ENCODE results near the gene BBS9. TPM values are rescaled to one million over a fixed set of nuclear protein-coding genes. Genes with fewer than 3 reads are reported as not detected.

BBS9 gene
- total and polyA plus RNA-seq, 4 donors = 2.3 to 9.5 (median 4.5) TPM

DNA sequence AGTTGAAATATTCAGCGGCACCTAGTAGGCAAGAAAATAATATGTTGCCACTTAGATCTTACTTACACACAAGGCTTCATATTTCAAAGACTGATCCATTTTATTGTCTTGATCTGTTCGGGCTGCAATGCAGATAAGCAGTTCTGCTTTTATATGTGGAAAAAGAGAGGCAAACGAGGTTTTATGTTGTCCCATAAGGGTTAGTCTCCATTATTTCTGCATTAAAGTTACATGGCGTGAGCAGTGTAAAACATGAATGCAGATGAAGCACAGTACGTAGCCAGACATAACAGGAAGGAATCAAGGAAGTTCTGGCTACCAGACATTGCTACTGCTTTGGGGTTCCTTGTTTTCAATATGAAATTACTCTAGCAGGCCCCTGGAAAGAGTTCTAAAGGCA is 224.8 kb downstream of the BBS9 start:
- no peaks in the 10 kb centered on the region for H3K36me3 ChIP-seq (ENCODE audit: control insufficient read depth in 4 of 4, insufficient read depth in 3 of 4, low read depth in 1 of 4, low read length in 3 of 4)
- no peaks in the 10 kb centered on the region for H3K9me3 ChIP-seq (ENCODE audit: control insufficient read depth in 4 of 4, low read length in 3 of 4)
- no peaks in the 10 kb centered on the region for H3K27me3 ChIP-seq (ENCODE audit: control insufficient read depth in 4 of 4, insufficient read depth in 4 of 4, low read length in 3 of 4)
- H3K27ac ChIP-seq (ENCODE audit: low read depth in 1 of 2, low read length in 2 of 2) = no peak overlapping the region
- no peaks in the 10 kb centered on the region for H3K4me1 ChIP-seq (ENCODE audit: control insufficient read depth in 4 of 4, insufficient read depth in 4 of 4, low read length in 3 of 4)
- 91% methylated on average over 5 of the region's 5 CpGs for WGBS
- no peak for DNase-seq (ENCODE audit: low spot score)
- no peak overlapping the region for H3K4me3 ChIP-seq (ENCODE audit: low read depth in 1 of 3, low read length in 3 of 3)
- TF ChIP-seq TAF1 (conservative IDR thresholded peaks at IDR 0.05) = no peak
- TF ChIP-seq, protein P1, sequence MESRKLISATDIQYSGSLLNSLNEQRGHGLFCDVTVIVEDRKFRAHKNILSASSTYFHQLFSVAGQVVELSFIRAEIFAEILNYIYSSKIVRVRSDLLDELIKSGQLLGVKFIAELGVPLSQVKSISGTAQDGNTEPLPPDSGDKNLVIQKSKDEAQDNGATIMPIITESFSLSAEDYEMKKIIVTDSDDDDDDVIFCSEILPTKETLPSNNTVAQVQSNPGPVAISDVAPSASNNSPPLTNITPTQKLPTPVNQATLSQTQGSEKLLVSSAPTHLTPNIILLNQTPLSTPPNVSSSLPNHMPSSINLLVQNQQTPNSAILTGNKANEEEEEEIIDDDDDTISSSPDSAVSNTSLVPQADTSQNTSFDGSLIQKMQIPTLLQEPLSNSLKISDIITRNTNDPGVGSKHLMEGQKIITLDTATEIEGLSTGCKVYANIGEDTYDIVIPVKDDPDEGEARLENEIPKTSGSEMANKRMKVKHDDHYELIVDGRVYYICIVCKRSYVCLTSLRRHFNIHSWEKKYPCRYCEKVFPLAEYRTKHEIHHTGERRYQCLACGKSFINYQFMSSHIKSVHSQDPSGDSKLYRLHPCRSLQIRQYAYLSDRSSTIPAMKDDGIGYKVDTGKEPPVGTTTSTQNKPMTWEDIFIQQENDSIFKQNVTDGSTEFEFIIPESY (IDR thresholded peaks at IDR 0.05) = no peak
- no peak for TF ChIP-seq HNF4G (IDR thresholded peaks at IDR 0.05)
- TF ChIP-seq NR2F2 (IDR thresholded peaks at IDR 0.05) = no peak
- TF ChIP-seq GABPA (IDR thresholded peaks at IDR 0.05 in 1 of 2, conservative IDR thresholded peaks at IDR 0.05 in 1 of 2) = no peak
- TF ChIP-seq RXRA (IDR thresholded peaks at IDR 0.05) = no peak
- TF ChIP-seq YY1 (IDR thresholded peaks at IDR 0.05) = no peak
- H3K9ac ChIP-seq (ENCODE audit: low read depth in 1 of 2, low read length in 2 of 2) = no peak overlapping the region

DNA sequence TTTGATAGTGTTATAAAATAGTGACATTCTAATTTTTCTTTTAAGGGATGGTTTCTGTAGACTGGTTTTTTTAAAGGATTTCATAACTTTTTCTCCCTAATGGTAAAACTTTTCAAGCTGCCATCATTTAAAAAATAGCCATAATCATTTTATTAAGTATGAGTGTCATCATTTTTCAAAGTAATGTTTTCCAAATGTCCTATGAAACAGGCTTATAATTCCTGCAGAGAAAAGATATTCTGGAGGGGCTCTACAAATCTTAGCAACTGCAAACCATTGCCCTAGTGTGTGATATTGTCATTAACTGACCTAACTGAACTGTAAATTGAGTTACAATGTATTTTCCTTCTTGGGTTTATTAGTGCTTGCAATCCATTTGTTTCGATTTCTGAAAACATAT is 226.0 kb downstream of the BBS9 start:
- Histone ChIP-seq H3K9me3 (ENCODE audit: control insufficient read depth in 4 of 4, low read length in 3 of 4) (no peaks in the 10 kb centered on the region), H3K4me3 (ENCODE audit: low read depth in 1 of 3, low read length in 3 of 3) (no peak overlapping the region), H3K36me3 (ENCODE audit: control insufficient read depth in 4 of 4, insufficient read depth in 3 of 4, low read depth in 1 of 4, low read length in 3 of 4) (no peaks in the 10 kb centered on the region), H3K4me1 (ENCODE audit: control insufficient read depth in 4 of 4, insufficient read depth in 4 of 4, low read length in 3 of 4) (no peaks in the 10 kb centered on the region), H3K27ac (ENCODE audit: low read depth in 1 of 2, low read length in 2 of 2) (no peak overlapping the region), H3K9ac (ENCODE audit: low read depth in 1 of 2, low read length in 2 of 2) (no peak overlapping the region), H3K27me3 (ENCODE audit: control insufficient read depth in 4 of 4, insufficient read depth in 4 of 4, low read length in 3 of 4) (no peaks in the 10 kb centered on the region)
- TF ChIP-seq YY1 (IDR thresholded peaks at IDR 0.05) (no peak), FOXA1 (IDR thresholded peaks at IDR 0.05) (no peak), NR2F2 (IDR thresholded peaks at IDR 0.05) (no peak), RXRA (IDR thresholded peaks at IDR 0.05) (no peak), SP1 (IDR thresholded peaks at IDR 0.05) (no peak)
- TF ChIP-seq, protein P1 (IDR thresholded peaks at IDR 0.05) = no peak
- TF ChIP-seq, protein P2, sequence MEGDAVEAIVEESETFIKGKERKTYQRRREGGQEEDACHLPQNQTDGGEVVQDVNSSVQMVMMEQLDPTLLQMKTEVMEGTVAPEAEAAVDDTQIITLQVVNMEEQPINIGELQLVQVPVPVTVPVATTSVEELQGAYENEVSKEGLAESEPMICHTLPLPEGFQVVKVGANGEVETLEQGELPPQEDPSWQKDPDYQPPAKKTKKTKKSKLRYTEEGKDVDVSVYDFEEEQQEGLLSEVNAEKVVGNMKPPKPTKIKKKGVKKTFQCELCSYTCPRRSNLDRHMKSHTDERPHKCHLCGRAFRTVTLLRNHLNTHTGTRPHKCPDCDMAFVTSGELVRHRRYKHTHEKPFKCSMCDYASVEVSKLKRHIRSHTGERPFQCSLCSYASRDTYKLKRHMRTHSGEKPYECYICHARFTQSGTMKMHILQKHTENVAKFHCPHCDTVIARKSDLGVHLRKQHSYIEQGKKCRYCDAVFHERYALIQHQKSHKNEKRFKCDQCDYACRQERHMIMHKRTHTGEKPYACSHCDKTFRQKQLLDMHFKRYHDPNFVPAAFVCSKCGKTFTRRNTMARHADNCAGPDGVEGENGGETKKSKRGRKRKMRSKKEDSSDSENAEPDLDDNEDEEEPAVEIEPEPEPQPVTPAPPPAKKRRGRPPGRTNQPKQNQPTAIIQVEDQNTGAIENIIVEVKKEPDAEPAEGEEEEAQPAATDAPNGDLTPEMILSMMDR (IDR thresholded peaks at IDR 0.05; ENCODE audit: low read depth, low read length, missing input control) = no peak
- TF ChIP-seq, protein P3, sequence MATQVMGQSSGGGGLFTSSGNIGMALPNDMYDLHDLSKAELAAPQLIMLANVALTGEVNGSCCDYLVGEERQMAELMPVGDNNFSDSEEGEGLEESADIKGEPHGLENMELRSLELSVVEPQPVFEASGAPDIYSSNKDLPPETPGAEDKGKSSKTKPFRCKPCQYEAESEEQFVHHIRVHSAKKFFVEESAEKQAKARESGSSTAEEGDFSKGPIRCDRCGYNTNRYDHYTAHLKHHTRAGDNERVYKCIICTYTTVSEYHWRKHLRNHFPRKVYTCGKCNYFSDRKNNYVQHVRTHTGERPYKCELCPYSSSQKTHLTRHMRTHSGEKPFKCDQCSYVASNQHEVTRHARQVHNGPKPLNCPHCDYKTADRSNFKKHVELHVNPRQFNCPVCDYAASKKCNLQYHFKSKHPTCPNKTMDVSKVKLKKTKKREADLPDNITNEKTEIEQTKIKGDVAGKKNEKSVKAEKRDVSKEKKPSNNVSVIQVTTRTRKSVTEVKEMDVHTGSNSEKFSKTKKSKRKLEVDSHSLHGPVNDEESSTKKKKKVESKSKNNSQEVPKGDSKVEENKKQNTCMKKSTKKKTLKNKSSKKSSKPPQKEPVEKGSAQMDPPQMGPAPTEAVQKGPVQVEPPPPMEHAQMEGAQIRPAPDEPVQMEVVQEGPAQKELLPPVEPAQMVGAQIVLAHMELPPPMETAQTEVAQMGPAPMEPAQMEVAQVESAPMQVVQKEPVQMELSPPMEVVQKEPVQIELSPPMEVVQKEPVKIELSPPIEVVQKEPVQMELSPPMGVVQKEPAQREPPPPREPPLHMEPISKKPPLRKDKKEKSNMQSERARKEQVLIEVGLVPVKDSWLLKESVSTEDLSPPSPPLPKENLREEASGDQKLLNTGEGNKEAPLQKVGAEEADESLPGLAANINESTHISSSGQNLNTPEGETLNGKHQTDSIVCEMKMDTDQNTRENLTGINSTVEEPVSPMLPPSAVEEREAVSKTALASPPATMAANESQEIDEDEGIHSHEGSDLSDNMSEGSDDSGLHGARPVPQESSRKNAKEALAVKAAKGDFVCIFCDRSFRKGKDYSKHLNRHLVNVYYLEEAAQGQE (IDR thresholded peaks at IDR 0.05) = no peak
- TF ChIP-seq, protein P4, sequence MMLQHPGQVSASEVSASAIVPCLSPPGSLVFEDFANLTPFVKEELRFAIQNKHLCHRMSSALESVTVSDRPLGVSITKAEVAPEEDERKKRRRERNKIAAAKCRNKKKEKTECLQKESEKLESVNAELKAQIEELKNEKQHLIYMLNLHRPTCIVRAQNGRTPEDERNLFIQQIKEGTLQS (IDR thresholded peaks at IDR 0.05) = no peak
- 100% methylated on average over 1 of the region's 1 CpG for WGBS
- no peak for DNase-seq (ENCODE audit: low spot score)
